ENCODE data around the gene HDGFL2. TPM values are rescaled to one million over a fixed set of nuclear protein-coding genes. Genes with fewer than 3 reads are reported as not detected.

The HDGFL2 gene
- total and polyA plus RNA-seq, 10 of the 15 experiments (the other 5 are each of a cell fraction or from before 2014, with no cell fraction given): 0.16 to 56.9 (median 25.3) TPM

DNA sequence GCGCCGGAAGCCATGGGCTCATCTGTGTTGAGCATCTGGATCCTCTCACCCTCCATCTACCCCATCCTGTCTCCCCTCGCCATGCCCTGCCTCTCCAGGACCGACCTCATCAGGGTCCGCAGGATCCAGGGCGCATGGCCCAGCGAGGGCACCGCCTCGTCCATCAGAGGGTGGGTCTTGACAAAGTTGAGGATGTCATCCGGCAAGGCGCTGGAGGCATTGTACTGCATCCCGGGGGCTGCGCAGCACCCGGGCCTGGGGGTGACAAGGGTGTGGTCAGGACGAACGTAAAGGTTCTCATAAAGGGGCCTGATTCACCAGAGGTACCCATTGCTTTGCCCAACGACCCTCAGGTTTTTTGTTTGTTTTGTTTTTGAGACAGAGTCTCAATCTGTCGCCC lies 77.9 kb downstream of the HDGFL2 start (continued):
- TF ChIP-seq, protein P1, sequence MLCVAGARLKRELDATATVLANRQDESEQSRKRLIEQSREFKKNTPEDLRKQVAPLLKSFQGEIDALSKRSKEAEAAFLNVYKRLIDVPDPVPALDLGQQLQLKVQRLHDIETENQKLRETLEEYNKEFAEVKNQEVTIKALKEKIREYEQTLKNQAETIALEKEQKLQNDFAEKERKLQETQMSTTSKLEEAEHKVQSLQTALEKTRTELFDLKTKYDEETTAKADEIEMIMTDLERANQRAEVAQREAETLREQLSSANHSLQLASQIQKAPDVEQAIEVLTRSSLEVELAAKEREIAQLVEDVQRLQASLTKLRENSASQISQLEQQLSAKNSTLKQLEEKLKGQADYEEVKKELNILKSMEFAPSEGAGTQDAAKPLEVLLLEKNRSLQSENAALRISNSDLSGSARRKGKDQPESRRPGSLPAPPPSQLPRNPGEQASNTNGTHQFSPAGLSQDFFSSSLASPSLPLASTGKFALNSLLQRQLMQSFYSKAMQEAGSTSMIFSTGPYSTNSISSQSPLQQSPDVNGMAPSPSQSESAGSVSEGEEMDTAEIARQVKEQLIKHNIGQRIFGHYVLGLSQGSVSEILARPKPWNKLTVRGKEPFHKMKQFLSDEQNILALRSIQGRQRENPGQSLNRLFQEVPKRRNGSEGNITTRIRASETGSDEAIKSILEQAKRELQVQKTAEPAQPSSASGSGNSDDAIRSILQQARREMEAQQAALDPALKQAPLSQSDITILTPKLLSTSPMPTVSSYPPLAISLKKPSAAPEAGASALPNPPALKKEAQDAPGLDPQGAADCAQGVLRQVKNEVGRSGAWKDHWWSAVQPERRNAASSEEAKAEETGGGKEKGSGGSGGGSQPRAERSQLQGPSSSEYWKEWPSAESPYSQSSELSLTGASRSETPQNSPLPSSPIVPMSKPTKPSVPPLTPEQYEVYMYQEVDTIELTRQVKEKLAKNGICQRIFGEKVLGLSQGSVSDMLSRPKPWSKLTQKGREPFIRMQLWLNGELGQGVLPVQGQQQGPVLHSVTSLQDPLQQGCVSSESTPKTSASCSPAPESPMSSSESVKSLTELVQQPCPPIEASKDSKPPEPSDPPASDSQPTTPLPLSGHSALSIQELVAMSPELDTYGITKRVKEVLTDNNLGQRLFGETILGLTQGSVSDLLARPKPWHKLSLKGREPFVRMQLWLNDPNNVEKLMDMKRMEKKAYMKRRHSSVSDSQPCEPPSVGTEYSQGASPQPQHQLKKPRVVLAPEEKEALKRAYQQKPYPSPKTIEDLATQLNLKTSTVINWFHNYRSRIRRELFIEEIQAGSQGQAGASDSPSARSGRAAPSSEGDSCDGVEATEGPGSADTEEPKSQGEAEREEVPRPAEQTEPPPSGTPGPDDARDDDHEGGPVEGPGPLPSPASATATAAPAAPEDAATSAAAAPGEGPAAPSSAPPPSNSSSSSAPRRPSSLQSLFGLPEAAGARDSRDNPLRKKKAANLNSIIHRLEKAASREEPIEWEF (IDR thresholded peaks at IDR 0.05; ENCODE audit: insufficient replicate concordance, low read depth, low read length): no peak
- TF ChIP-seq NFIC (IDR thresholded peaks at IDR 0.05; ENCODE audit: low read depth, low read length): no peak

DNA sequence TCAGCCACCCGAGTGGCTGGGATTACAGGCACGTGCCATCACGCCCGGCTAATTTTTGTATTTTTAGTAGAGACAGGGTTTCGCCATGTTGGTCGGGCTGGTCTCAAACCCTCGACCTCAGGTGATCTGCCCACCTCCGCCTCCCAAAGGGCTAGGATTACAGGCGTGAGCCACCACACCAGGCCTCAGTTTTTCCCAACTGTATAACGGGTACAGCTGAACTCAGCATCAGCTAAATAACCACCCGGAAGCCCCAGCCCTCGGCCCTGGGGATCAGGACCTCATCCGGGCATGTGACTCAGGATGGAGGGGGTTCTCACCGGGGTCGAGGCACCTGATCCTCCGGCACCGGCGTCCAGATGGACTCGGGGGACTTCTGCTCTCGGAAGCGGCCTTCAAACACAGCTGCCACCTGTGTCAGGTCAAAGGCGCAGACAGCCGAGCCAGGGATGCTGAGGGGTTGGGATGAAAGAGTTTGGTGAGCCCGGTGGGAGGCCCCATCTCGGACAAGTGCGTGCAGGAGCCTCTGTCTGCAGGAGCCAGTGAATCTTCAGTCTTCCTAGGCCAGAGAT lies 78.5 kb downstream of the HDGFL2 start:
- POLR2A ChIA-PET: no interaction called here
- ATAC-seq (no peak), FAIRE-seq (no peak), DNase-seq (ENCODE audit: low read depth, low spot score) (no peak)
- H2AFZ ChIP-seq (ENCODE audit: control insufficient read depth, low read depth, low read length): no peak overlapping the region
- no peak overlapping the region for H3K4me2 ChIP-seq (ENCODE audit: control insufficient read depth, insufficient read depth)
- CTCF ChIA-PET: no interaction called here
- H3K9me3 ChIP-seq (replicated peaks; ENCODE audit: control insufficient read depth, insufficient read depth, low read length): no peaks in the 10 kb centered on the region
- H3K27me3 ChIP-seq (replicated peaks in 1 of 2; ENCODE audit: control insufficient read depth in 2 of 2, insufficient read depth in 2 of 2, low read length in 1 of 2): no peaks in the 10 kb centered on the region
- in situ Hi-C loops (cut with MboI): no loop called here
- no peak overlapping the region for H3K9ac ChIP-seq (ENCODE audit: control insufficient read depth, insufficient read depth, low read length)
- H3K4me3 ChIP-seq: no peak overlapping the region
- H4K20me1 ChIP-seq (ENCODE audit: control insufficient read depth, insufficient read depth): no peaks in the 10 kb centered on the region
- H3K79me2 ChIP-seq (ENCODE audit: control insufficient read depth, insufficient read depth, low read length): no peaks in the 10 kb centered on the region
- H3K27ac ChIP-seq (ENCODE audit: control insufficient read depth, insufficient read depth): no peak overlapping the region
- BruUV-seq (replicated peaks): no TSS peak
- RAD21 ChIA-PET (ENCODE audit: unreplicated experiment): no interaction called here
- H3K4me1 ChIP-seq (ENCODE audit: control insufficient read depth, insufficient read depth, low read length): no peaks in the 10 kb centered on the region
- WGBS (ENCODE audit: insufficient coverage, insufficient replicate concordance, low lambda C conversion rate, missing lambda C conversion rate): 43% methylated on average over 26 of the region's 26 CpGs
- intact Hi-C loops (cut with micrococcal nuclease; ENCODE audit: unreplicated experiment): no loop called here
- SMC1A ChIA-PET (ENCODE audit: uncharacterized antibody, unreplicated experiment): no interaction called here
- no peaks in the 10 kb centered on the region for H3K36me3 ChIP-seq (ENCODE audit: control insufficient read depth in 2 of 2, insufficient read depth in 2 of 2, low read length in 1 of 2)
- TF ChIP-seq RELA (IDR thresholded peaks at IDR 0.05; ENCODE audit: borderline replicate concordance, partially characterized antibody) (no peak), ATF7 (IDR thresholded peaks at IDR 0.05; ENCODE audit: low read depth) (no peak), SIX5 (IDR thresholded peaks at IDR 0.05; ENCODE audit: low read depth, low read length, severe bottlenecking) (no peak), SREBF1 (IDR thresholded peaks at IDR 0.05; ENCODE audit: low read length) (no peak), HDGF (IDR thresholded peaks at IDR 0.05) (no peak), FOXM1 (IDR thresholded peaks at IDR 0.05; ENCODE audit: low read depth, low read length) (no peak), DPF2 (IDR thresholded peaks at IDR 0.05) (no peak)
- TF ChIP-seq, protein P2, sequence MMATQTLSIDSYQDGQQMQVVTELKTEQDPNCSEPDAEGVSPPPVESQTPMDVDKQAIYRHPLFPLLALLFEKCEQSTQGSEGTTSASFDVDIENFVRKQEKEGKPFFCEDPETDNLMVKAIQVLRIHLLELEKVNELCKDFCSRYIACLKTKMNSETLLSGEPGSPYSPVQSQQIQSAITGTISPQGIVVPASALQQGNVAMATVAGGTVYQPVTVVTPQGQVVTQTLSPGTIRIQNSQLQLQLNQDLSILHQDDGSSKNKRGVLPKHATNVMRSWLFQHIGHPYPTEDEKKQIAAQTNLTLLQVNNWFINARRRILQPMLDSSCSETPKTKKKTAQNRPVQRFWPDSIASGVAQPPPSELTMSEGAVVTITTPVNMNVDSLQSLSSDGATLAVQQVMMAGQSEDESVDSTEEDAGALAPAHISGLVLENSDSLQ (IDR thresholded peaks at IDR 0.05): no peak

Measured in GM12878 (cell line).